Activated CD4-positive, alpha-beta memory T cell treated with anti-CD3 and anti-CD28 coated beads for 36 hours (primary cell): Measurements from ENCODE around the gene ADISSP. TPM values are rescaled to one million over a fixed set of nuclear protein-coding genes. Genes with fewer than 3 reads are reported as not detected.

Experiments
- CTCF ChIA-PET: fragments of 350-600 bp; sonication (Branson Sonifier 250); formaldehyde crosslinking; loops from one replicate; lab custom pipeline; 2021; ENCODE audit warnings: antibody characterized with exemption, inconsistent platforms; lab: Charles Lee
- POLR2A ChIA-PET: fragments of 350-600 bp; sonication (Branson Sonifier 250); formaldehyde crosslinking; loops from one replicate; lab custom pipeline; 2021; ENCODE audit warnings: antibody characterized with exemption; lab: Charles Lee
- DNase-seq: peaks from one replicate; pipeline ENCODE4 v3.0.0-alpha.2; 2020
- H3K27ac Mint-ChIP-seq: one replicate; pipeline ENCODE4 v1.8.0; 2021; ENCODE audit warnings: mixed read lengths
- H3K27me3 Mint-ChIP-seq: one replicate; pipeline ENCODE4 v1.8.0; 2021; ENCODE audit warnings: mixed read lengths
- H3K36me3 Mint-ChIP-seq: one replicate; pipeline ENCODE4 v1.8.0; 2021; ENCODE audit warnings: mixed read lengths
- H3K4me1 Mint-ChIP-seq: one replicate; pipeline ENCODE4 v1.8.0; 2021; ENCODE audit warnings: low read depth, mixed read lengths
- H3K4me3 Mint-ChIP-seq: one replicate; pipeline ENCODE4 v1.8.0; 2021; ENCODE audit warnings: mild to moderate bottlenecking, mixed read lengths
- H3K9me3 Mint-ChIP-seq: one replicate; pipeline ENCODE4 v1.8.0; 2021; ENCODE audit warnings: mixed read lengths
- intact Hi-C: fragments of 100-400 bp; cut with micrococcal nuclease; formaldehyde crosslinking; loops from one replicate; pipeline ENCODE4 v1.15.1; 2023
- total RNA-seq, 2 experiments: library from RNA; stranded (reverse); gene quantifications; one replicate each; pipeline ENCODE4 v1.2.3, GENCODE V29; 2021

ADISSP gene
- 10 to 100 TPM; 50.6 to 51.4 TPM for total RNA-seq

GRCh38 chr20:3767427-3768341 is at the start of gene ADISSP:
ADISSP (minus strand) TSS chr20:3767753; CDS start chr20:3760100, 7,653 bp downstream.
- CTCF ChIA-PET = interaction anchor here (0.6 to 3.4 kb wide), 23 partner anchors 10 to 1047 kb away, joined by 3 to 30 read pairs (median 6); partner anchors contain the start of genes AP5S1, CDC25B, CENPB and RNF24
- POLR2A ChIA-PET = interaction anchor here (0.8 to 3.2 kb wide), 8 partner anchors 11 to 316 kb away, joined by 3 to 25 read pairs (median 6); partner anchors contain the start of genes CDC25B, CENPB and SPEF1
- DNase-seq = peak; percentile 99
- Mint-ChIP-seq H3K27me3 (no peaks in the 10 kb centered on the region), H3K4me3 (peak within 1 kb of the TSS; percentile 87), H3K27ac (peak within 1 kb of the TSS; percentile 84), H3K9me3 (no peaks in the 10 kb centered on the region), H3K36me3 (no peaks in the 10 kb centered on the region), H3K4me1 (peaks cover 23% of the 10 kb centered on the region)
- intact Hi-C loops = loop anchor here (1.0 to 5.0 kb wide), 4 partner anchors 14 to 45 kb away; partner anchors contain the start of gene SPEF1

DNA sequence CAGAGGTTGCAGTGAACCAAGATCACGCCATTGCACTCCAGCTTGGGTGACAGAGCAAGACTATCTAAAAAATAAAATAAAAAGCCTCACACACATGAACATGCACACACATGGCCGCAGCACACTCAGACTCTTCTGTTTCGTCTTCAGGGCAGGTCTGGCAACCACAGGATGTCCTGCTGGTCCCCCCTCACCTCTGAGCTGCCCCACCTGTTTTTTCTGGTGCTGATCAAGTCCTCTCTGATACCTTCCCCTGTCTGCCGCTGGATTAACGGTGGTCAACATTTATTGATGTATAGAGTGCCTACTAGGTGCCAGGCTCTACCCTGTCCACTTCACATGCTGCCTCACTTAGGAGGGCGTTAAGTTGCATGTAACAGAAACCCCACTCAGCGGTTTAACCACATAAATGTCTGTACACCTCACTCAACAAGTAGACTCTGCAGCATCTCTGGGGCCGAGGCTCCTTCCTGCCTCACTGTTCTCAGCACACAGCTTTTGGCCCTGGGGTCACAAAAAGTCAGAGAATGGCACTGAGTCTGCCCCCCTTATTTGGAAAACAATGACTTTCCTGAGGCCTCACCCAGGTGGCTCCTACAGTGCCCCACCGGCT is 48.3 kb upstream of the ADISSP start:
- Mint-ChIP-seq H3K4me1 (peaks cover 63% of the 10 kb centered on the region), H3K27me3 (no peaks in the 10 kb centered on the region), H3K9me3 (no peaks in the 10 kb centered on the region), H3K4me3 (peak overlapping the region; percentile 39), H3K36me3 (no peaks in the 10 kb centered on the region), H3K27ac (peak overlapping the region; percentile 80)
- peak; percentile 50 for DNase-seq
- POLR2A ChIA-PET = interaction anchor here (0.9 to 1.4 kb wide), 3 partner anchors 10 to 47 kb away, joined by 3 read pairs; partner anchors contain the start of gene CDC25B
- CTCF ChIA-PET = interaction anchor here (2.3 to 12.9 kb wide), 2 partner anchors 28 to 64 kb away, joined by 6 to 180 read pairs; partner anchors contain the start of gene CENPB
- intact Hi-C loops = no loop called here

GRCh38 chr20:3814928-3815495 is 47.5 kb upstream of the ADISSP start:
- H3K27me3 Mint-ChIP-seq = no peaks in the 10 kb centered on the region
- CTCF ChIA-PET = interaction anchor here (1.3 to 12.9 kb wide), 3 partner anchors 27 to 63 kb away, joined by 3 to 180 read pairs (median 6); partner anchors contain the start of genes ADISSP and CENPB
- peaks cover 67% of the 10 kb centered on the region for H3K4me1 Mint-ChIP-seq
- peak overlapping the region; percentile 58 for H3K27ac Mint-ChIP-seq
- H3K4me3 Mint-ChIP-seq = no peak overlapping the region
- no peaks in the 10 kb centered on the region for H3K9me3 Mint-ChIP-seq
- no peaks in the 10 kb centered on the region for H3K36me3 Mint-ChIP-seq
- intact Hi-C loops = no loop called here
- POLR2A ChIA-PET = interaction anchor here (1.4 kb wide), 1 partner anchor 46 kb away, joined by 3 read pairs; no protein-coding TSS in a partner anchor
- DNase-seq = no peak

GRCh38 chr20:3813848-3814581 is 46.5 kb upstream of the ADISSP start:
- intact Hi-C loops = no loop called here
- no peaks in the 10 kb centered on the region for H3K9me3 Mint-ChIP-seq
- H3K27ac Mint-ChIP-seq = peak overlapping the region; percentile 81
- no peaks in the 10 kb centered on the region for H3K27me3 Mint-ChIP-seq
- DNase-seq = peak; percentile 71
- H3K4me3 Mint-ChIP-seq = no peak overlapping the region
- ChIA-PET POLR2A (interaction anchor here (0.6 to 2.1 kb wide), 5 partner anchors 13 to 657 kb away, joined by 3 to 7 read pairs (median 4); partner anchors contain the start of genes ADISSP and CENPB), CTCF (interaction anchor here (0.6 to 12.9 kb wide), 5 partner anchors 18 to 70 kb away, joined by 3 to 180 read pairs (median 4); partner anchors contain the start of genes ADISSP, CDC25B and CENPB)
- H3K36me3 Mint-ChIP-seq = no peaks in the 10 kb centered on the region
- peaks cover 60% of the 10 kb centered on the region for H3K4me1 Mint-ChIP-seq

DNA sequence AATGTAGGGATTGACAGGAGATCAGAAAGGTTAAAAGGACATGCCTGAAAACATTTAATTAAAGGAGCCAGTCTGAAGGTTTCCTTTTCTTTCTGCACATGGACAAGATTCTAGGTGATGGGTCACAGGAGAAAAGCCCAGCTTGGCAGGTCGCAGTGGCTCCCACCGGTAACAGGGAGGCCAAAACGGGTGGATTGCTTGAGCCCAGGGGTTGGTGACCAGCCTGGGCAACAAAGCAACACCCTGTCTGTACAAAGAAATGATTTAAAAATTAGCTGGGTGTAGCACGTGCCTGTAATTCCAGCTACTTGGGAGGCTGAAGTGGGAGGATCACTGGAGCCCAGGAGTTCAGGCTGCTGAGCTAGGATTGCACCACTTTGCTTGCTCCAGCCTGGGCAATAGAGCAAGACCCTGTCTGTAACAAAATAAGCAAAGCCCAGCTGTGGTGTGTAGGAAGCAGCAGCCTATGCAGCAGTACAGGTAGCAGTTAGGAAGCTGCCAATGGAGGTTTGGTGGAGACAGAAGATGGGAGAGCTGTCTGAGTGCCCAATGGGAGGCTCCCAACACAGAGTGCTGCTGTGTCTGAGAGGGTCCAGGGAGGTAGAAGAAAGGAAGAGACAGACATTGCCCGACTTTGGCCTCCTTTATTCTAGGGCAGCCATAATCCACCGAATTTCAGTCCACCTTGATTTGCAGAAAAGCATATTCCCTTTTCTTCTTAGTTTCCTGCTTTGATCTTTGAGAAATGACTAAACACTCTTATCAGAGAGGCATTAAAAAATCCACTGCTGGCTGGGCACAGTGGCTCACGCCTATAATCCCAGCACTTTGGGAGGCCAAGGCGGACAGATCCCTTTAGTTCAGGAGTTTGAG is 45.7 kb upstream of the ADISSP start:
- Mint-ChIP-seq H3K27me3 (no peaks in the 10 kb centered on the region), H3K27ac (peak overlapping the region; percentile 99), H3K9me3 (no peaks in the 10 kb centered on the region), H3K4me1 (peaks cover 60% of the 10 kb centered on the region), H3K4me3 (no peak overlapping the region), H3K36me3 (no peaks in the 10 kb centered on the region)
- no peak for DNase-seq
- intact Hi-C loops = no loop called here
- CTCF ChIA-PET = interaction anchor here (1.0 to 12.9 kb wide), 4 partner anchors 17 to 46 kb away, joined by 3 to 180 read pairs (median 4); partner anchors contain the start of genes ADISSP, CDC25B and CENPB
- POLR2A ChIA-PET = interaction anchor here (1.1 to 2.1 kb wide), 3 partner anchors 12 to 45 kb away, joined by 4 to 7 read pairs (median 5); partner anchors contain the start of genes ADISSP and CENPB

- no peaks in the 10 kb centered on the region for H3K9me3 Mint-ChIP-seq
- no peak for DNase-seq
- H3K4me1 Mint-ChIP-seq = peaks cover 63% of the 10 kb centered on the region
- ChIA-PET POLR2A (interaction anchor here (0.6 to 2.1 kb wide), 6 partner anchors 8 to 612 kb away, joined by 3 to 8 read pairs (median 6); partner anchors contain the start of genes ADISSP, AP5S1, CDC25B and CENPB), CTCF (interaction anchor here (1.0 to 12.9 kb wide), 3 partner anchors 8 to 43 kb away, joined by 4 to 180 read pairs (median 20); partner anchors contain the start of genes AP5S1 and CENPB)
- intact Hi-C loops = no loop called here
- peak overlapping the region; percentile 99 for H3K27ac Mint-ChIP-seq
- peak overlapping the region; percentile 82 for H3K4me3 Mint-ChIP-seq
- no peaks in the 10 kb centered on the region for H3K36me3 Mint-ChIP-seq
- no peaks in the 10 kb centered on the region for H3K27me3 Mint-ChIP-seq
Measured at GRCh38 chr20:3812259-3812681, 44.7 kb upstream of the ADISSP start.

- peak; percentile 97 for DNase-seq
- Mint-ChIP-seq H3K9me3 (no peaks in the 10 kb centered on the region), H3K27me3 (no peaks in the 10 kb centered on the region), H3K4me1 (peaks cover 66% of the 10 kb centered on the region), H3K4me3 (peak overlapping the region; percentile 82), H3K36me3 (peaks cover 2% of the 10 kb centered on the region), H3K27ac (peak overlapping the region; percentile 99)
- ChIA-PET POLR2A (interaction anchor here (0.6 to 2.1 kb wide), 7 partner anchors 8 to 44 kb away, joined by 3 to 8 read pairs (median 5); partner anchors contain the start of genes ADISSP, AP5S1, CDC25B and CENPB), CTCF (interaction anchor here (1.0 to 12.9 kb wide), 5 partner anchors 9 to 44 kb away, joined by 3 to 180 read pairs (median 8); partner anchors contain the start of genes AP5S1, CDC25B and CENPB)
- intact Hi-C loops = loop anchor here (1.0 to 2.0 kb wide), 2 partner anchors 15 to 45 kb away; partner anchors contain the start of genes ADISSP and CDC25B
Measured at GRCh38 chr20:3811467-3812258, 44.1 kb upstream of the ADISSP start.

- peaks cover 55% of the 10 kb centered on the region for H3K4me1 Mint-ChIP-seq
- DNase-seq = no peak
Measured at GRCh38 chr20:3808544-3808943, 41.0 kb upstream of the ADISSP start.

GRCh38 chr20:3804781-3805180 is 37.2 kb upstream of the ADISSP start:
- Mint-ChIP-seq H3K36me3 (peaks cover 56% of the 10 kb centered on the region), H3K4me3 (no peak overlapping the region), H3K27me3 (no peaks in the 10 kb centered on the region), H3K9me3 (no peaks in the 10 kb centered on the region), H3K4me1 (peaks cover 57% of the 10 kb centered on the region), H3K27ac (no peak overlapping the region)
- DNase-seq = no peak
- CTCF ChIA-PET = interaction anchor here (1.4 kb wide), 1 partner anchor 15 kb away, joined by 6 read pairs; the partner anchor contains the start of gene AP5S1
- intact Hi-C loops = no loop called here
- POLR2A ChIA-PET = interaction anchor here (0.7 to 1.2 kb wide), 2 partner anchors 11 to 646 kb away, joined by 3 read pairs; no protein-coding TSS in a partner anchor

More at GRCh38 chr20:3808544-3808943, 41.0 kb upstream of the ADISSP start:
- CTCF ChIA-PET = no interaction called here
- intact Hi-C loops = no loop called here
- Mint-ChIP-seq H3K36me3 (peaks cover 27% of the 10 kb centered on the region), H3K27ac (peak overlapping the region; percentile 76), H3K4me3 (no peak overlapping the region), H3K9me3 (no peaks in the 10 kb centered on the region), H3K27me3 (no peaks in the 10 kb centered on the region)
- POLR2A ChIA-PET = interaction anchor here (0.6 kb wide), 1 partner anchor 185 kb away, joined by 3 read pairs; no protein-coding TSS in a partner anchor
